KMS-11 (cell line): ENCODE data around the gene PDE1C.

Experiments
- H2AFZ ChIP-seq: fragments of 200-600 bp; sonication (generic); 2 replicates; pipeline ENCODE4 v1.6.1; 2016; ENCODE audit warnings: antibody characterized with exemption, mixed run types, low read depth
- H3K27ac ChIP-seq: fragments of 200-600 bp; sonication (generic); 2 replicates; pipeline ENCODE4 v1.6.1; 2016; ENCODE audit warnings: mild to moderate bottlenecking, mixed run types
- H3K27me3 ChIP-seq: fragments of 200-600 bp; sonication (generic); 2 replicates; pipeline ENCODE4 v1.6.1; 2017; ENCODE audit warnings: mild to moderate bottlenecking, low read depth, mixed run types, moderate library complexity; ENCODE audit not compliant: insufficient read depth
- H3K36me3 ChIP-seq: fragments of 200-600 bp; sonication (generic); 2 replicates; pipeline ENCODE4 v1.6.1; 2017; ENCODE audit warnings: mild to moderate bottlenecking, mixed run types; ENCODE audit not compliant: insufficient read depth
- H3K4me1 ChIP-seq: fragments of 200-600 bp; sonication (generic); 2 replicates; pipeline ENCODE4 v1.6.1; 2016; ENCODE audit warnings: mild to moderate bottlenecking, low read depth, mixed run types; ENCODE audit not compliant: poor library complexity, severe bottlenecking
- H3K4me2 ChIP-seq: fragments of 200-600 bp; sonication (generic); 2 replicates; pipeline ENCODE4 v1.7.0; 2016; ENCODE audit warnings: mild to moderate bottlenecking, mixed run types
- H3K4me3 ChIP-seq: fragments of 200-600 bp; sonication (generic); IDR thresholded peaks from 2 replicates; pipeline ENCODE4 v1.6.1; 2017; ENCODE audit warnings: low read depth, low read length, mixed read lengths; ENCODE audit not compliant: insufficient read depth
- H3K79me2 ChIP-seq: fragments of 200-600 bp; sonication (generic); 2 replicates; pipeline ENCODE4 v1.6.1; 2016; ENCODE audit warnings: low read depth, mixed run types; ENCODE audit not compliant: insufficient read depth
- H3K9ac ChIP-seq: fragments of 200-600 bp; sonication (generic); 2 replicates; pipeline ENCODE4 v1.6.1; 2016; ENCODE audit warnings: mild to moderate bottlenecking, mixed run types
- H4K20me1 ChIP-seq: fragments of 200-600 bp; sonication (generic); 2 replicates; pipeline ENCODE4 v1.6.1; 2016; ENCODE audit warnings: mild to moderate bottlenecking, mixed run types; ENCODE audit not compliant: insufficient read depth
- TF ChIP-seq, protein P1 (sequence below): fragments of 200-600 bp; sonication (generic); conservative IDR thresholded peaks from 2 replicates; pipeline ENCODE4 v1.6.1; 2017; ENCODE audit warnings: low read depth, mild to moderate bottlenecking, antibody characterized with exemption, low read length, moderate library complexity, mixed read lengths

Gene PDE1C

DNA sequence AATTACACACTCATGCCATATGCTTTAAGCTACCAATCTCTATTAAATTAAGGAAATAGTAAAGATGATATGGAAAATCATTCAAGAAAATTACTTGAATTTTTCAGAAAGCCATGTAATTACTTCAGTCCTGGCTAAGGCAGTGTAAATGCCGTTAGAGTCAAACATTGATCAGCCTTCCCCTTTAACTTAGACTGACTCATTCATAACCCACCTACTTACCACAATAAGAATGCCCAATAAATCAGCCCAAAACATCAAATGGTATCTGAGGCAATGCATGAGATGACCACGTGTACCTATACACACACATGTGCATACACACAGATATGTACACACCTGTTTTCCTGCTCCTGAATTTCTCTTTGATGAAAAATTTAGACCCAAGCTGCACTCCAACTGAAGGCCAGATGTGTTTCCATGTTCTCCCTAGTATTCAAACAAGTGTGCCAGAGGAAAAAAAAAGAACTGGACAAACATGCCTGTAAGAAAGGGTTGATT lies 30.2 kb upstream of the PDE1C start:
- Histone ChIP-seq H3K9ac (no peak overlapping the region), H3K27ac (no peak overlapping the region), H3K4me2 (no peak overlapping the region), H3K79me2 (no peaks in the 10 kb centered on the region), H3K36me3 (no peaks in the 10 kb centered on the region), H2AFZ (no peak overlapping the region), H3K4me3 (no peak overlapping the region), H3K4me1 (no peaks in the 10 kb centered on the region), H4K20me1 (no peaks in the 10 kb centered on the region), H3K27me3 (no peaks in the 10 kb centered on the region)
- TF ChIP-seq, protein P1, sequence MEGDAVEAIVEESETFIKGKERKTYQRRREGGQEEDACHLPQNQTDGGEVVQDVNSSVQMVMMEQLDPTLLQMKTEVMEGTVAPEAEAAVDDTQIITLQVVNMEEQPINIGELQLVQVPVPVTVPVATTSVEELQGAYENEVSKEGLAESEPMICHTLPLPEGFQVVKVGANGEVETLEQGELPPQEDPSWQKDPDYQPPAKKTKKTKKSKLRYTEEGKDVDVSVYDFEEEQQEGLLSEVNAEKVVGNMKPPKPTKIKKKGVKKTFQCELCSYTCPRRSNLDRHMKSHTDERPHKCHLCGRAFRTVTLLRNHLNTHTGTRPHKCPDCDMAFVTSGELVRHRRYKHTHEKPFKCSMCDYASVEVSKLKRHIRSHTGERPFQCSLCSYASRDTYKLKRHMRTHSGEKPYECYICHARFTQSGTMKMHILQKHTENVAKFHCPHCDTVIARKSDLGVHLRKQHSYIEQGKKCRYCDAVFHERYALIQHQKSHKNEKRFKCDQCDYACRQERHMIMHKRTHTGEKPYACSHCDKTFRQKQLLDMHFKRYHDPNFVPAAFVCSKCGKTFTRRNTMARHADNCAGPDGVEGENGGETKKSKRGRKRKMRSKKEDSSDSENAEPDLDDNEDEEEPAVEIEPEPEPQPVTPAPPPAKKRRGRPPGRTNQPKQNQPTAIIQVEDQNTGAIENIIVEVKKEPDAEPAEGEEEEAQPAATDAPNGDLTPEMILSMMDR, result no peak

DNA sequence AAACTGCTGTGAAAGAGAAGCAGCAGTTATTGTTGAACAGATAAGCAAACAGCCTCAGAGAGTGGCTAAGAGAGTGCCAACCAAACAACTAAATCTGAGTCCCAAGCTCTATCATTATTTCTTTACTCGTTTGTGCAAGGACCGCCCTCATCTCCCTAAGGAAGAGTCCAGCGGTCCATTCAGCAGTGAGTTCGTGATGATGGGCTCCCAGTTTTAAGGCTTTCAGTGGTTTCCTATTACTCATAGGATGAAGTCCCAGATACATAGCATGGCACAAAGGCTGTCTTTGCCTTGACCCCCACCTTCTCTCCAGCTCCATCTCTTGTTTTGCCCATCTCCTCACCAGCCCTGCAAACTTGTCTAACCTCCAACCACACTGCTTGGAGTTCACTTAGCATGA lies 24.3 kb upstream of the PDE1C start:
- no peak overlapping the region for H3K9ac ChIP-seq
- H3K4me1 ChIP-seq, result no peaks in the 10 kb centered on the region
- TF ChIP-seq, protein P1, result no peak
- H2AFZ ChIP-seq, result no peak overlapping the region
- no peaks in the 10 kb centered on the region for H3K27me3 ChIP-seq
- H3K4me2 ChIP-seq, result no peak overlapping the region
- no peaks in the 10 kb centered on the region for H3K36me3 ChIP-seq
- H3K4me3 ChIP-seq, result no peak overlapping the region
- H3K79me2 ChIP-seq, result no peaks in the 10 kb centered on the region
- H3K27ac ChIP-seq, result no peak overlapping the region
- no peaks in the 10 kb centered on the region for H4K20me1 ChIP-seq

DNA sequence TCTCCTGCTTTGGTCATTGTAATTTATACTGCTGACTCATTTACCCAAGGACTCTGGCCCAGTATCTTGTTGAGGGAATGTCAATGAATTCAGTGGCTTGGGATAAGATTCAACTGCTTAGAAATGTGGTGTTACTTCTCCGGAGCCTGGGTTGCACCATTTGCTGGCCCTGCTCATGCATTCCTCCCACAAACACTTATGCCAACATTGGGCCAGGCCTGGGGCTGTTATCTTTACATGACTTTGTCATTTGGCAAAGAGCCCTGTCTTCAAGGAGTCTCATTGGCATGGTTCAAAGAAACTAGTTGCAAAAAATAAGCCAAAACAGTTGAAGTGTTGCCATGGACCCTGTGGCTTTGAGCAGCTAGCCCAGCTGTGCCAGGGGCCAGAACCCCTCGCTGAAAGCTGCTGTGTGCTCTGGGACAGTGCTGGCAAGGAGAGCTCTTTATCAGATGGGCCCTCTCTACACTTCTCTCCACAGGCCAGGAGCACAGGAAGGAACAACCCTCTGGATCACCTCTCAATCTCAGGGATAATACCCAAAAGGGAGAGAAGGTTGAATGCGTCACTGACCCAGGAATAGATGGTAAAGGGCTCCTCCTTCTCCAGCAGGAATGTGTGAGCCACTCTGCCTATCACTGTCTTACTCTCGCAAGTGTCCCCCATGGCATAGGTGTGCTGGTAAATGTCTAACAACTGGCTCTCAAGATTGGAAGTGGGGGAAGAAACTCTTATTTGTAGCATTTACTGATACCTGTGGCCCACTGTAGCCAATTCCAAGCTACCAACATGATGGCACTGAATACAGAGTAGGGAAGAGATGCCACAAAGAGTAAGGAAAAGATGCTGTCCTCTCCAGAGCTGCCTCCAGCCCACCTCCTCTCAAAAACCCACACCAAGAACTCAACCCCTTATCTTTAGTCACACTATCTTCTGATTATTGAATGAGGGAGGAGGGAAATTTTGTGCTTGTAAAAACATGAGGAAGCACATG lies 23.5 kb upstream of the PDE1C start:
- Histone ChIP-seq H3K36me3 (no peaks in the 10 kb centered on the region), H3K27ac (no peak overlapping the region), H3K4me1 (no peaks in the 10 kb centered on the region), H3K4me2 (no peak overlapping the region), H4K20me1 (no peaks in the 10 kb centered on the region), H3K4me3 (no peak overlapping the region), H3K27me3 (no peaks in the 10 kb centered on the region), H3K79me2 (no peaks in the 10 kb centered on the region), H2AFZ (no peak overlapping the region), H3K9ac (no peak overlapping the region)
- TF ChIP-seq, protein P1, result no peak

DNA sequence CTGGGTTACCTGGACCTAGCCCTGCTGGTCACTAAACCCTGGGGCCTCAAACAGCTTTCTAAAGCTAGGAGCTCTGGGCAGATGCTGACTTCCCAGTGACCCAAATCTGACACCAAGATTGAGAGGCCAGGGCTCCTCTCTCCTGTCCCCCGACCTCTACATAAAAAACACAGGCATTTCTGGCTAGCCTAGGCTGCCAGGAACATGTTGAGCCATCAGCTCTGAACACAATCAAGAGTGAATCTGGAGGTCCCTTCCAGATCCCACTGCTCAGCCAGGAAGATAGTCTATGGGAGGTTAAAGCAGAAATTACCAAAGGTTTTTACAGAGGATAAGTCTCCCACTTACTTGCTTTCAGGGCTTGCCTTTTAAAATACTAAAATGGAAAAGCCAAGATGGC lies 22.1 kb upstream of the PDE1C start:
- TF ChIP-seq, protein P1, result no peak
- no peaks in the 10 kb centered on the region for H3K36me3 ChIP-seq
- H3K4me1 ChIP-seq, result no peaks in the 10 kb centered on the region
- no peak overlapping the region for H3K9ac ChIP-seq
- H4K20me1 ChIP-seq, result no peaks in the 10 kb centered on the region
- no peak overlapping the region for H2AFZ ChIP-seq
- H3K27ac ChIP-seq, result no peak overlapping the region
- H3K27me3 ChIP-seq, result no peaks in the 10 kb centered on the region
- no peak overlapping the region for H3K4me3 ChIP-seq
- H3K4me2 ChIP-seq, result no peak overlapping the region
- no peaks in the 10 kb centered on the region for H3K79me2 ChIP-seq
